Liver (tissue), 9 donors: ENCODE measurements around the gene EEFSEC. TPM values are rescaled to one million over a fixed set of nuclear protein-coding genes. Genes with fewer than 3 reads are reported as not detected.

Source experiments
- DNase-seq: peaks from one replicate; pipeline ENCODE4 v3.0.0-alpha.2; 2017; ENCODE audit warnings: low spot score
- H3K27ac ChIP-seq, 2 donors: one replicate each; pipeline ENCODE4 v1.7.0; 2013; ENCODE audit warnings: inconsistent platforms in 2 of 2, low read length in 2 of 2, control low read depth in 1 of 2, low read depth in 1 of 2, mild to moderate bottlenecking in 1 of 2
- H3K27me3 ChIP-seq, 4 donors: one replicate each; pipeline versions ENCODE4 v1.6.1 to v1.7.0; 2013; ENCODE audit warnings: low read length in 3 of 4, inconsistent platforms in 1 of 4, mild to moderate bottlenecking in 1 of 4, moderate library complexity in 1 of 4; ENCODE audit not compliant: control insufficient read depth in 4 of 4, insufficient read depth in 4 of 4
- H3K36me3 ChIP-seq, 4 donors: one replicate each; pipeline versions ENCODE4 v1.6.1 to v1.7.0; 2013; ENCODE audit warnings: low read length in 3 of 4, mild to moderate bottlenecking in 3 of 4, low read depth in 1 of 4, moderate library complexity in 1 of 4; ENCODE audit not compliant: control insufficient read depth in 4 of 4, insufficient read depth in 3 of 4
- H3K4me1 ChIP-seq, 4 donors: one replicate each; pipeline versions ENCODE4 v1.6.1 to v1.7.0; 2013; ENCODE audit warnings: low read length in 3 of 4, mild to moderate bottlenecking in 3 of 4, moderate library complexity in 1 of 4; ENCODE audit not compliant: control insufficient read depth in 4 of 4, insufficient read depth in 4 of 4
- H3K4me3 ChIP-seq, 3 donors: one replicate each; pipeline versions ENCODE4 v1.6.1 to v1.7.0; 2013; ENCODE audit warnings: low read length in 3 of 3, control low read depth in 1 of 3, low read depth in 1 of 3, mild to moderate bottlenecking in 1 of 3
- H3K9ac ChIP-seq, 2 donors: one replicate each; pipeline ENCODE4 v1.7.0; 2013; ENCODE audit warnings: low read length in 2 of 2, mild to moderate bottlenecking in 2 of 2, moderate library complexity in 2 of 2, control low read depth in 1 of 2, low read depth in 1 of 2
- H3K9me3 ChIP-seq, 4 donors: one replicate each; pipeline versions ENCODE4 v1.6.1 to v1.7.0; 2013; ENCODE audit warnings: low read length in 3 of 4; ENCODE audit not compliant: control insufficient read depth in 4 of 4
- ATF3 ChIP-seq: IDR thresholded peaks from 2 replicates; pipeline ENCODE4 v1.6.1; 2016; ENCODE audit warnings: antibody characterized with exemption
- CTCF ChIP-seq: fragments of 150-350 bp; IDR thresholded peaks from 2 replicates; pipeline ENCODE4 v1.5.1; 2017; ENCODE audit warnings: improper control_type of control experiment, low read depth, low read length; ENCODE audit not compliant: missing input control
- EGR1 ChIP-seq, 2 donors: IDR thresholded peaks; 2 replicates each; pipeline ENCODE4 v1.6.1; 2016 to 2018; ENCODE audit warnings: antibody characterized with exemption in 2 of 2, low read depth in 2 of 2
- FOXA1 ChIP-seq: IDR thresholded peaks from 2 replicates; pipeline ENCODE4 v1.6.1; 2016; ENCODE audit warnings: antibody characterized with exemption
- FOXA2 ChIP-seq: IDR thresholded peaks from 2 replicates; pipeline ENCODE4 v1.6.1; 2016; ENCODE audit warnings: antibody characterized with exemption
- GABPA ChIP-seq, 2 donors: IDR thresholded peaks in 1 of 2; conservative IDR thresholded peaks in 1 of 2; 2 replicates each; pipeline ENCODE4 v1.6.1; 2016; ENCODE audit warnings: antibody characterized with exemption in 2 of 2, mild to moderate bottlenecking in 1 of 2, moderate library complexity in 1 of 2
- HNF4A ChIP-seq, 2 donors: conservative IDR thresholded peaks; 2 replicates each; pipeline ENCODE4 v1.6.1; 2016; ENCODE audit warnings: antibody characterized with exemption in 2 of 2, mild to moderate bottlenecking in 2 of 2
- JUND ChIP-seq, 2 donors: IDR thresholded peaks; 2 replicates each; pipeline ENCODE4 v1.6.1; 2016; ENCODE audit warnings: antibody characterized with exemption in 2 of 2
- MAX ChIP-seq: IDR thresholded peaks from 2 replicates; pipeline ENCODE4 v1.6.1; 2016; ENCODE audit warnings: antibody characterized with exemption
- NR2F2 ChIP-seq: IDR thresholded peaks from 2 replicates; pipeline ENCODE4 v1.6.1; 2016; ENCODE audit warnings: antibody characterized with exemption
- RAD21 ChIP-seq, 2 donors: IDR thresholded peaks; 2 replicates each; pipeline ENCODE4 v1.6.1; 2016; ENCODE audit warnings: antibody characterized with exemption in 2 of 2, mild to moderate bottlenecking in 2 of 2
- RXRA ChIP-seq, 2 donors: IDR thresholded peaks; 2 replicates each; pipeline ENCODE4 v1.6.1; 2017 to 2018; ENCODE audit warnings: antibody characterized with exemption in 2 of 2, mild to moderate bottlenecking in 1 of 2
- SP1 ChIP-seq: IDR thresholded peaks from 2 replicates; pipeline ENCODE4 v1.6.1; 2018; ENCODE audit warnings: antibody characterized with exemption, mild to moderate bottlenecking
- TAF1 ChIP-seq: conservative IDR thresholded peaks from 2 replicates; pipeline ENCODE4 v1.6.1; 2016; ENCODE audit warnings: antibody characterized with exemption, mild to moderate bottlenecking
- YY1 ChIP-seq: IDR thresholded peaks from 2 replicates; pipeline ENCODE4 v1.6.1; 2016; ENCODE audit warnings: antibody characterized with exemption, mild to moderate bottlenecking
- WGBS: extraction: QIAGEN DNeasy Blood & Tissue Kit; methylation state at CpG from one replicate; pipeline ENCODE4 v1.1.7; 2013; 5-methylcytosine and 5-hydroxymethylcytosine counted together
- polyA plus RNA-seq, 2 donors: library from polyadenylated mRNA; stranded (reverse) in 1 of 2; unstranded in 1 of 2; fragments of 200-250 nt in 1 of 2; fragments of >200 nt in 1 of 2; fragmentation: Nextera tagmentation in 1 of 2; extraction: Ambion mirVana in 1 of 2; gene quantifications; one replicate each; pipeline versions ENCODE4 v1.2.1 to v1.2.3, GENCODE V29; 2013 to 2015
- total RNA-seq, 2 donors: library from RNA; depleted of rRNA; stranded (reverse); fragments of >200 nt; gene quantifications; one replicate each; pipeline ENCODE4 v1.2.3, GENCODE V29; 2014
- TF ChIP-seq, protein P1 (sequence below): IDR thresholded peaks from 2 replicates; pipeline ENCODE4 v1.6.1; 2016; ENCODE audit warnings: antibody characterized with exemption
- TF ChIP-seq, protein P2 (sequence below): IDR thresholded peaks from 2 replicates; pipeline ENCODE4 v1.6.1; 2016; ENCODE audit warnings: antibody characterized with exemption, mild to moderate bottlenecking
- donor health status: healthy.
- donor health status: healthy.
- donor health status: healthy.
- donor health status: healthy.
- donor health status: healthy.

The EEFSEC gene
- total and polyA plus RNA-seq, 4 donors: 8.4 to 13.1 (median 10.7) TPM

- TF ChIP-seq CTCF: no peak
- TF ChIP-seq TAF1: no peak
- TF ChIP-seq HNF4A (conservative IDR thresholded peaks at IDR 0.05): no peak
Observed at GRCh38 chr3:128348075-128348474, 194.8 kb downstream of the EEFSEC start (continued).

DNA sequence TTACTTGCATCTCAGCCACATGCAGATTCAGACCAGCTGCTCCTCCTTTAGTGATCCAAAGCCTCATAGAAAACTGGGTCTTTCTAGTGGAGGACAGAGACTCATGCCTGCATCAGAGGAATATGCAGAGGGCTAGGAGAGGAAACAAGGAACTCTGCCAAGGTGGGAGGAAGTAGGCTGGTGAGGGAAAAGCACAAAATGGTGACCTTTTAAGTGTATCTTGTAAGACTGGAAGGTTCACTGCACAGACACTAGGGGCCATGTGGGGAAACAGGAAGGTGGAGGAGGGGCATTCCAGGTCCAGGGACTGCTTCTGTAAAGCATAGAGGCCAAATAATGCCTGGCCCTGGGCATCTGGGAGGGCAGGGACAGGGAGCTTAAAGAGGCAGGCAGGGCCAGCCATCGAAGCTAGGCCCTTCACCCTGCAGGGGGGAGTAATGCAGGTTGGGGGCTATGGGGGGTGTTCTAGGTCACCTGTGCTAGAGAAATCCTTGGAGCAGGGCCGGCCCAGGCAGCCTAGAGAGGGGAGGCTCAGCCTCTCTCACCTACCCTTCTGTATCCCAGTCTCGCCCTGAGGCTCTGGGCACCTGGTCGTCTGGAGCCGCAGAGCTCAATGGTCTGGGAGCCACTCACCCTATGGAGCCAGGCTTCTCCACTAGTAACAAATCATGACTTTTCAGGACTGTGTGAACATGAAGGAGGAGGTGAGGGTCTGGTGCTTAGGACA, 195.7 kb downstream of the EEFSEC start:
- Histone ChIP-seq H3K36me3 (peaks cover 0 to 4% (median under 1%) of the 10 kb centered on the region in 4 donors), H3K9ac (no peak overlapping the region), H3K27ac (no peak overlapping the region), H3K4me1 (peaks cover 0 to 3% (median 0%) of the 10 kb centered on the region in 4 donors), H3K27me3 (no peaks in the 10 kb centered on the region), H3K4me3 (no peak overlapping the region), H3K9me3 (no peaks in the 10 kb centered on the region)
- WGBS: 97% methylated on average over 5 of the region's 5 CpGs
- no peak for TF ChIP-seq TAF1
- TF ChIP-seq RXRA (IDR thresholded peaks at IDR 0.05): no peak
- TF ChIP-seq EGR1 (IDR thresholded peaks at IDR 0.05; ENCODE audit: low read depth in 2 of 2): no peak
- no peak for TF ChIP-seq CTCF
- TF ChIP-seq JUND (IDR thresholded peaks at IDR 0.05): no peak
- no peak for TF ChIP-seq HNF4A (conservative IDR thresholded peaks at IDR 0.05)
- no peak for TF ChIP-seq ATF3
- no peak for TF ChIP-seq YY1
- no peak for TF ChIP-seq NR2F2
- TF ChIP-seq FOXA1: no peak
- TF ChIP-seq, protein P1, sequence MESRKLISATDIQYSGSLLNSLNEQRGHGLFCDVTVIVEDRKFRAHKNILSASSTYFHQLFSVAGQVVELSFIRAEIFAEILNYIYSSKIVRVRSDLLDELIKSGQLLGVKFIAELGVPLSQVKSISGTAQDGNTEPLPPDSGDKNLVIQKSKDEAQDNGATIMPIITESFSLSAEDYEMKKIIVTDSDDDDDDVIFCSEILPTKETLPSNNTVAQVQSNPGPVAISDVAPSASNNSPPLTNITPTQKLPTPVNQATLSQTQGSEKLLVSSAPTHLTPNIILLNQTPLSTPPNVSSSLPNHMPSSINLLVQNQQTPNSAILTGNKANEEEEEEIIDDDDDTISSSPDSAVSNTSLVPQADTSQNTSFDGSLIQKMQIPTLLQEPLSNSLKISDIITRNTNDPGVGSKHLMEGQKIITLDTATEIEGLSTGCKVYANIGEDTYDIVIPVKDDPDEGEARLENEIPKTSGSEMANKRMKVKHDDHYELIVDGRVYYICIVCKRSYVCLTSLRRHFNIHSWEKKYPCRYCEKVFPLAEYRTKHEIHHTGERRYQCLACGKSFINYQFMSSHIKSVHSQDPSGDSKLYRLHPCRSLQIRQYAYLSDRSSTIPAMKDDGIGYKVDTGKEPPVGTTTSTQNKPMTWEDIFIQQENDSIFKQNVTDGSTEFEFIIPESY: no peak
- TF ChIP-seq, protein P2, sequence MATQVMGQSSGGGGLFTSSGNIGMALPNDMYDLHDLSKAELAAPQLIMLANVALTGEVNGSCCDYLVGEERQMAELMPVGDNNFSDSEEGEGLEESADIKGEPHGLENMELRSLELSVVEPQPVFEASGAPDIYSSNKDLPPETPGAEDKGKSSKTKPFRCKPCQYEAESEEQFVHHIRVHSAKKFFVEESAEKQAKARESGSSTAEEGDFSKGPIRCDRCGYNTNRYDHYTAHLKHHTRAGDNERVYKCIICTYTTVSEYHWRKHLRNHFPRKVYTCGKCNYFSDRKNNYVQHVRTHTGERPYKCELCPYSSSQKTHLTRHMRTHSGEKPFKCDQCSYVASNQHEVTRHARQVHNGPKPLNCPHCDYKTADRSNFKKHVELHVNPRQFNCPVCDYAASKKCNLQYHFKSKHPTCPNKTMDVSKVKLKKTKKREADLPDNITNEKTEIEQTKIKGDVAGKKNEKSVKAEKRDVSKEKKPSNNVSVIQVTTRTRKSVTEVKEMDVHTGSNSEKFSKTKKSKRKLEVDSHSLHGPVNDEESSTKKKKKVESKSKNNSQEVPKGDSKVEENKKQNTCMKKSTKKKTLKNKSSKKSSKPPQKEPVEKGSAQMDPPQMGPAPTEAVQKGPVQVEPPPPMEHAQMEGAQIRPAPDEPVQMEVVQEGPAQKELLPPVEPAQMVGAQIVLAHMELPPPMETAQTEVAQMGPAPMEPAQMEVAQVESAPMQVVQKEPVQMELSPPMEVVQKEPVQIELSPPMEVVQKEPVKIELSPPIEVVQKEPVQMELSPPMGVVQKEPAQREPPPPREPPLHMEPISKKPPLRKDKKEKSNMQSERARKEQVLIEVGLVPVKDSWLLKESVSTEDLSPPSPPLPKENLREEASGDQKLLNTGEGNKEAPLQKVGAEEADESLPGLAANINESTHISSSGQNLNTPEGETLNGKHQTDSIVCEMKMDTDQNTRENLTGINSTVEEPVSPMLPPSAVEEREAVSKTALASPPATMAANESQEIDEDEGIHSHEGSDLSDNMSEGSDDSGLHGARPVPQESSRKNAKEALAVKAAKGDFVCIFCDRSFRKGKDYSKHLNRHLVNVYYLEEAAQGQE: no peak
- no peak for TF ChIP-seq SP1
- no peak for TF ChIP-seq MAX
- TF ChIP-seq FOXA2: no peak
- no peak for TF ChIP-seq RAD21 (IDR thresholded peaks at IDR 0.05)
- no peak for TF ChIP-seq GABPA (IDR thresholded peaks at IDR 0.05 in 1 of 2, conservative IDR thresholded peaks at IDR 0.05 in 1 of 2)
- DNase-seq: no peak
